Esophagus squamous epithelium (tissue), 4 donors: ENCODE data around the gene PKN2.

Source experiments
- CTCF ChIP-seq, 6 experiments: fragments of 450-650 bp in 4 of 6; fragments of 200-600 bp in 2 of 6; sonication (generic) in 2 of 6; IDR thresholded peaks; one replicate each; pipeline ENCODE4 v1.5.1; 2016 to 2019; ENCODE audit warnings: antibody characterized with exemption in 6 of 6, mild to moderate bottlenecking in 4 of 6, moderate library complexity in 4 of 6
- POLR2A ChIP-seq, 4 donors: fragments of 450-650 bp; IDR thresholded peaks; one replicate each; pipeline ENCODE4 v1.6.1; 2017; ENCODE audit warnings: antibody characterized with exemption in 4 of 4, mild to moderate bottlenecking in 4 of 4, moderate library complexity in 3 of 4

GRCh38 chr1:88708011-88708410 is 23.9 kb downstream of the PKN2 start:
- no peak for TF ChIP-seq CTCF (IDR thresholded peaks at IDR 0.05)
- no peak for TF ChIP-seq POLR2A (IDR thresholded peaks at IDR 0.05)
